ENCODE measurements around the gene ZFYVE26. TPM values are rescaled to one million over a fixed set of nuclear protein-coding genes. Genes with fewer than 3 reads are reported as not detected.

The ZFYVE26 gene
- total RNA-seq, 1 experiment from 2014 or later: 11.9 TPM

GRCh38 chr14:67851785-67852410 is 35.5 kb upstream of the ZFYVE26 start:
- Mint-ChIP-seq H3K9me3 (ENCODE audit: unreplicated experiment) (no peaks in the 10 kb centered on the region), H3K27me3 (ENCODE audit: insufficient read depth, unreplicated experiment) (no peaks in the 10 kb centered on the region), H3K4me1 (ENCODE audit: insufficient read depth, unreplicated experiment) (no peaks in the 10 kb centered on the region), H3K4me3 (ENCODE audit: unreplicated experiment) (no peak overlapping the region), H3K27ac (ENCODE audit: low read depth, unreplicated experiment) (no peak overlapping the region), H3K36me3 (ENCODE audit: insufficient read depth, unreplicated experiment) (no peaks in the 10 kb centered on the region)
- BruUV-seq (replicated peaks): no TSS peak
- ChIA-PET CTCF (interaction anchor here (0.6 to 1.3 kb wide), 3 partner anchors 14 to 16 kb away, joined by 3 to 4 read pairs (median 3); no protein-coding TSS in a partner anchor), POLR2A (interaction anchor here (0.8 kb wide), 1 partner anchor 495 kb away, joined by 3 read pairs; no protein-coding TSS in a partner anchor)
- TF ChIP-seq, protein P1, sequence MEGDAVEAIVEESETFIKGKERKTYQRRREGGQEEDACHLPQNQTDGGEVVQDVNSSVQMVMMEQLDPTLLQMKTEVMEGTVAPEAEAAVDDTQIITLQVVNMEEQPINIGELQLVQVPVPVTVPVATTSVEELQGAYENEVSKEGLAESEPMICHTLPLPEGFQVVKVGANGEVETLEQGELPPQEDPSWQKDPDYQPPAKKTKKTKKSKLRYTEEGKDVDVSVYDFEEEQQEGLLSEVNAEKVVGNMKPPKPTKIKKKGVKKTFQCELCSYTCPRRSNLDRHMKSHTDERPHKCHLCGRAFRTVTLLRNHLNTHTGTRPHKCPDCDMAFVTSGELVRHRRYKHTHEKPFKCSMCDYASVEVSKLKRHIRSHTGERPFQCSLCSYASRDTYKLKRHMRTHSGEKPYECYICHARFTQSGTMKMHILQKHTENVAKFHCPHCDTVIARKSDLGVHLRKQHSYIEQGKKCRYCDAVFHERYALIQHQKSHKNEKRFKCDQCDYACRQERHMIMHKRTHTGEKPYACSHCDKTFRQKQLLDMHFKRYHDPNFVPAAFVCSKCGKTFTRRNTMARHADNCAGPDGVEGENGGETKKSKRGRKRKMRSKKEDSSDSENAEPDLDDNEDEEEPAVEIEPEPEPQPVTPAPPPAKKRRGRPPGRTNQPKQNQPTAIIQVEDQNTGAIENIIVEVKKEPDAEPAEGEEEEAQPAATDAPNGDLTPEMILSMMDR (IDR thresholded peaks at IDR 0.05; ENCODE audit: unreplicated experiment): no peak
- DNase-seq (ENCODE audit: unreplicated experiment): no peak
- intact Hi-C loops (cut with micrococcal nuclease): no loop called here

DNA sequence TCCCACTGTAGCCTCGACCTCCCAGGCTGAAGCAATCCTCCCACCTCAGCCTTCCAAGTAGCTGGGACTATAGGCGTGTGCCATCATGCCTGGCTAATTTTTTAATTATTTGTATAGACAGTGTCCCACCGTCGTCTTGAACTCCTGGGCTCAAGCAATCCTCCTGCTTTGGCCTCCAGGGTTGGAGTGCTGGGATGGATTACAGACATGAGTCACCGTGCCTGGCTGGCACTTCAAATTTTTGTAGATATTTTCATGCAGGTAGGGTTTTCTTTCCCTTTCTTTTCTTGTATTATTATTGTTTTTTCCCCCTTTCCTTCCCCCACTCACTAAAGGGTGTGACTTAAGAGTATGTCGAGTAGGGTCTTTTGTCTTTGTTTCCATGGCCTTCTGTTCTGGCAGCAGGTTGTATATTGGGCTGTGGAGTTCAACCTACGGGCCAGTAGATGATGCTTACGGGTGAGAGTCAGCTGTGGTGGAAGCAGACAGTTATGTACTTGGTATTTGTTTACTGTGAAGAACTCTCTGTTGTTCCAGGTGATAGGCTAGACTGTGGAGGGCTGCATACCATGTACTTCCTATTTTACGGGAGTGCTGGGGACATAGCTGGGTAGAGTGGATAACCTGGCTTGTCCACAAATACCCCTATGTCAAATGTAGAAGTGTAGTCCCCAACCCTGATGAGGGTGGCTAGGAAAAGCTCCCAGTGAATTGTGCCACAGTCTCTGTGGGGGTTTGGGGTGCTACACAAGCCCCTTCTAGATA is 33.9 kb upstream of the ZFYVE26 start:
- Mint-ChIP-seq H3K27ac (ENCODE audit: low read depth, unreplicated experiment) (no peak overlapping the region), H3K36me3 (ENCODE audit: insufficient read depth, unreplicated experiment) (no peaks in the 10 kb centered on the region), H3K27me3 (ENCODE audit: insufficient read depth, unreplicated experiment) (no peaks in the 10 kb centered on the region), H3K4me1 (ENCODE audit: insufficient read depth, unreplicated experiment) (no peaks in the 10 kb centered on the region), H3K4me3 (ENCODE audit: unreplicated experiment) (no peak overlapping the region), H3K9me3 (ENCODE audit: unreplicated experiment) (no peaks in the 10 kb centered on the region)
- CTCF ChIA-PET: interaction anchor here (0.6 to 1.2 kb wide), 4 partner anchors 13 to 1990 kb away, joined by 3 to 5 read pairs (median 3); no protein-coding TSS in a partner anchor
- intact Hi-C loops (cut with micrococcal nuclease): no loop called here
- POLR2A ChIA-PET: interaction anchor here (0.5 kb wide), 1 partner anchor 19 kb away, joined by 3 read pairs; no protein-coding TSS in a partner anchor
- TF ChIP-seq, protein P1 (IDR thresholded peaks at IDR 0.05; ENCODE audit: unreplicated experiment): no peak
- DNase-seq (ENCODE audit: unreplicated experiment): no peak
- BruUV-seq (replicated peaks): no TSS peak

- Mint-ChIP-seq H3K36me3 (ENCODE audit: insufficient read depth, unreplicated experiment) (peaks cover 6% of the 10 kb centered on the region), H3K9me3 (ENCODE audit: unreplicated experiment) (no peaks in the 10 kb centered on the region), H3K4me3 (ENCODE audit: unreplicated experiment) (no peak overlapping the region), H3K27ac (ENCODE audit: low read depth, unreplicated experiment) (no peak overlapping the region), H3K4me1 (ENCODE audit: insufficient read depth, unreplicated experiment) (no peaks in the 10 kb centered on the region), H3K27me3 (ENCODE audit: insufficient read depth, unreplicated experiment) (no peaks in the 10 kb centered on the region)
- TF ChIP-seq, protein P1 (IDR thresholded peaks at IDR 0.05; ENCODE audit: unreplicated experiment): no peak
- no TSS peak for BruUV-seq (replicated peaks)
- no peak for DNase-seq (ENCODE audit: unreplicated experiment)
- CTCF ChIA-PET: interaction anchor here (0.6 to 1.5 kb wide), 2 partner anchors 9 to 987 kb away, joined by 5 to 8 read pairs; no protein-coding TSS in a partner anchor
- POLR2A ChIA-PET: interaction anchor here (0.6 kb wide), 1 partner anchor 10 kb away, joined by 3 read pairs; no protein-coding TSS in a partner anchor
- intact Hi-C loops (cut with micrococcal nuclease): no loop called here
These were observed 29.7 kb upstream of the ZFYVE26 start for GRCh38 chr14:67846029-67846610.
